Measurements from ENCODE around the gene ATP2A3. TPM values are rescaled to one million over a fixed set of nuclear protein-coding genes. Genes with fewer than 3 reads are reported as not detected.

Gene ATP2A3
- total RNA-seq, 1 donor from 2014 or later, result 36.3 TPM

Other genes starting within 250 kb of the ATP2A3 start
- gene HASPIN, start 240.5 kb downstream of the ATP2A3 start, total RNA-seq, result 0.31 TPM
- gene ITGAE, start 163.2 kb downstream of the ATP2A3 start, total RNA-seq, result 28.5 TPM
- 46.1 TPM for gene NCBP3, start 118.2 kb downstream of the ATP2A3 start, total RNA-seq
- gene CAMKK1, start 71.4 kb downstream of the ATP2A3 start, total RNA-seq, result 7.8 TPM
- 44.3 TPM for gene P2RX1, start 48.0 kb downstream of the ATP2A3 start, total RNA-seq
- 98.2 TPM for gene ZZEF1, start 178.6 kb upstream of the ATP2A3 start, total RNA-seq
- 26.7 TPM for gene CYB5D2, start 178.8 kb upstream of the ATP2A3 start, total RNA-seq

Data from ureter (tissue), 1 donor.